ENCODE measurements around the gene POPDC3. TPM values are rescaled to one million over a fixed set of nuclear protein-coding genes. Genes with fewer than 3 reads are reported as not detected.

POPDC3 gene
- total and polyA plus RNA-seq, 2 donors (not counting 1 experiment from before 2014, with no cell fraction given): not detected

- Mint-ChIP-seq H3K27me3 (peaks cover 15% of the 10 kb centered on the region), H3K9me3 (ENCODE audit: insufficient read depth) (no peaks in the 10 kb centered on the region), H3K4me1 (peaks cover 9% of the 10 kb centered on the region), H3K4me3 (no peak overlapping the region), H3K27ac (no peak overlapping the region)
- Histone ChIP-seq H3K9ac (ENCODE audit: low read length) (no peak overlapping the region), H3K27me3 (replicated peaks in 1 of 4; ENCODE audit: control extremely low read depth in 1 of 4, control insufficient read depth in 3 of 4, insufficient read depth in 4 of 4, low read length in 3 of 4) (no peaks in the 10 kb centered on the region), H3K36me3 (replicated peaks in 1 of 2; ENCODE audit: control extremely low read depth in 1 of 2, control insufficient read depth in 1 of 2, extremely low read depth in 1 of 2, insufficient read depth in 2 of 2, low read length in 1 of 2) (no peaks in the 10 kb centered on the region), H3K9me3 (ENCODE audit: control extremely low read depth in 1 of 3, control insufficient read depth in 2 of 3, insufficient read depth in 1 of 3, low read length in 2 of 3) (no peaks in the 10 kb centered on the region), H2AFZ (ENCODE audit: insufficient read depth, low read depth, low read length, poor library complexity, severe bottlenecking) (no peak overlapping the region), H4K20me1 (ENCODE audit: control insufficient read depth, insufficient read depth, low read length, poor library complexity, severe bottlenecking) (no peaks in the 10 kb centered on the region), H3K79me2 (ENCODE audit: control insufficient read depth, insufficient read depth, low read length) (no peaks in the 10 kb centered on the region), H3K4me3 (ENCODE audit: control extremely low read depth in 1 of 5, extremely low read depth in 1 of 5, insufficient read depth in 1 of 5, low read depth in 2 of 5, low read length in 4 of 5) (no peak overlapping the region), H3K4me1 (ENCODE audit: control insufficient read depth in 2 of 2, insufficient read depth in 2 of 2, low read length in 2 of 2) (no peaks in the 10 kb centered on the region), H3K4me2 (replicated peaks; ENCODE audit: low read depth, low read length, poor library complexity, severe bottlenecking) (no peak overlapping the region), H3K27ac (ENCODE audit: low read length in 2 of 2) (no peak overlapping the region)
- CTCF ChIA-PET: no interaction called here
- no peak for DNase-seq
- no peak for ATAC-seq (ENCODE audit: low read depth)
- POLR2A ChIA-PET: no interaction called here
- TF ChIP-seq EZH2 (IDR thresholded peaks at IDR 0.05; ENCODE audit: borderline replicate concordance, insufficient read depth, low read depth, low read length, poor library complexity, severe bottlenecking) (no peak), CTCF (IDR thresholded peaks at IDR 0.05) (no peak)
- WGBS (ENCODE audit: insufficient coverage): no CpG with 5 or more reads among the region's 3 CpGs
- intact Hi-C loops (cut with micrococcal nuclease): no loop called here
These were observed 35.7 kb upstream of the POPDC3 start for GRCh38 chr6:105215506-105215905.

GRCh38 chr6:105214668-105215067 lies 34.9 kb upstream of the POPDC3 start:
- ATAC-seq (ENCODE audit: low read depth) (no peak), DNase-seq (no peak)
- Histone ChIP-seq H3K4me2 (replicated peaks; ENCODE audit: low read depth, low read length, poor library complexity, severe bottlenecking) (no peak overlapping the region), H3K4me1 (ENCODE audit: control insufficient read depth in 2 of 2, insufficient read depth in 2 of 2, low read length in 2 of 2) (no peaks in the 10 kb centered on the region), H3K27ac (ENCODE audit: low read length in 2 of 2) (no peak overlapping the region), H3K4me3 (ENCODE audit: control extremely low read depth in 1 of 5, extremely low read depth in 1 of 5, insufficient read depth in 1 of 5, low read depth in 2 of 5, low read length in 4 of 5) (no peak overlapping the region), H3K9ac (ENCODE audit: low read length) (no peak overlapping the region), H3K79me2 (ENCODE audit: control insufficient read depth, insufficient read depth, low read length) (no peaks in the 10 kb centered on the region), H3K36me3 (replicated peaks in 1 of 2; ENCODE audit: control extremely low read depth in 1 of 2, control insufficient read depth in 1 of 2, extremely low read depth in 1 of 2, insufficient read depth in 2 of 2, low read length in 1 of 2) (no peaks in the 10 kb centered on the region), H3K27me3 (replicated peaks in 1 of 4; ENCODE audit: control extremely low read depth in 1 of 4, control insufficient read depth in 3 of 4, insufficient read depth in 4 of 4, low read length in 3 of 4) (no peaks in the 10 kb centered on the region), H2AFZ (ENCODE audit: insufficient read depth, low read depth, low read length, poor library complexity, severe bottlenecking) (no peak overlapping the region), H4K20me1 (ENCODE audit: control insufficient read depth, insufficient read depth, low read length, poor library complexity, severe bottlenecking) (no peaks in the 10 kb centered on the region), H3K9me3 (ENCODE audit: control extremely low read depth in 1 of 3, control insufficient read depth in 2 of 3, insufficient read depth in 1 of 3, low read length in 2 of 3) (no peaks in the 10 kb centered on the region)
- H3K4me3 Mint-ChIP-seq: no peak overlapping the region
- ChIA-PET CTCF (no interaction called here), POLR2A (no interaction called here)
- H3K27me3 Mint-ChIP-seq: peaks cover 15% of the 10 kb centered on the region
- H3K27ac Mint-ChIP-seq: no peak overlapping the region
- intact Hi-C loops (cut with micrococcal nuclease): no loop called here
- peaks cover 9% of the 10 kb centered on the region for H3K4me1 Mint-ChIP-seq
- TF ChIP-seq CTCF (IDR thresholded peaks at IDR 0.05) (no peak), EZH2 (IDR thresholded peaks at IDR 0.05; ENCODE audit: borderline replicate concordance, insufficient read depth, low read depth, low read length, poor library complexity, severe bottlenecking) (no peak)
- no peaks in the 10 kb centered on the region for H3K9me3 Mint-ChIP-seq (ENCODE audit: insufficient read depth)
